Endothelial cell of umbilical vein (primary cell): ENCODE data around the gene SERPIND1. TPM values are rescaled to one million over a fixed set of nuclear protein-coding genes. Genes with fewer than 3 reads are reported as not detected.

Experiments used
- BruUV-seq: library from RNA; stranded (reverse); fragments of 400-500 nt; replicated peaks from 2 replicates; lab custom pipeline; 2021; lab: Mats Ljungman, UMichigan
- CTCF ChIA-PET: fragments of 300-600, 350-600 bp; sonication (Branson Sonifier 250); formaldehyde crosslinking; loops from one replicate; lab custom pipeline; 2021; ENCODE audit warnings: antibody characterized with exemption, inconsistent platforms; lab: Charles Lee
- POLR2A ChIA-PET: fragments of 300-600, 350-600 bp; sonication (Branson Sonifier 250); formaldehyde crosslinking; loops from one replicate; lab custom pipeline; 2021; ENCODE audit warnings: antibody characterized with exemption, inconsistent platforms; lab: Charles Lee
- DNase-seq: peaks from one replicate; pipeline ENCODE4 v3.0.0-alpha.2; 2011; ENCODE audit warnings: low read depth, low spot score
- FAIRE-seq: peaks from 2 replicates; lab custom pipeline; 2011; peaks lifted over from hg19 to GRCh38; lab: Jason Lieb, UNC
- H2AFZ ChIP-seq: 2 replicates; pipeline ENCODE4 v1.6.0; 2012; ENCODE audit warnings: low read depth, low read length, control low read depth, inconsistent platforms
- H3K27ac ChIP-seq: 2 replicates; pipeline ENCODE4 v1.5.1; 2011; ENCODE audit warnings: low read depth, mild to moderate bottlenecking, control low read depth, low read length, moderate library complexity; ENCODE audit not compliant: insufficient read depth
- H3K27me3 ChIP-seq, 2 experiments: 2 replicates each; pipeline versions ENCODE4 v1.6.0 to v1.6.1; 2011; ENCODE audit warnings: low read length in 2 of 2, mixed read lengths in 1 of 2; ENCODE audit not compliant: control insufficient read depth in 2 of 2, insufficient read depth in 2 of 2
- H3K36me3 ChIP-seq, 2 experiments: 2 replicates in 1 of 2; 3 replicates in 1 of 2; pipeline ENCODE4 v1.5.1; 2011; ENCODE audit warnings: low read length in 2 of 2, mild to moderate bottlenecking in 1 of 2, moderate library complexity in 1 of 2; ENCODE audit not compliant: control insufficient read depth in 2 of 2, insufficient read depth in 2 of 2; ENCODE audit errors: extremely low read depth in 1 of 2
- H3K4me1 ChIP-seq: 3 replicates; pipeline ENCODE4 v1.5.1; 2011; ENCODE audit warnings: mild to moderate bottlenecking, low read length; ENCODE audit not compliant: control insufficient read depth, insufficient read depth; ENCODE audit errors: extremely low read depth
- H3K4me2 ChIP-seq: 2 replicates; pipeline ENCODE4 v1.6.1; 2011; ENCODE audit warnings: low read length, control low read depth, mixed read lengths; ENCODE audit not compliant: insufficient read depth
- H3K4me3 ChIP-seq, 3 experiments: fragments of 200-600 bp in 1 of 3; sonication (generic), shearing (Covaris generic) in 1 of 3; replicated peaks in 1 of 3; 2 replicates each; pipeline ENCODE4 v1.5.1; 2011 to 2016; ENCODE audit warnings: control low read depth in 3 of 3, low read length in 3 of 3, mild to moderate bottlenecking in 2 of 3, inconsistent platforms in 1 of 3, low read depth in 1 of 3, moderate library complexity in 1 of 3; ENCODE audit not compliant: insufficient read depth in 1 of 3
- H3K79me2 ChIP-seq: 2 replicates; pipeline ENCODE4 v1.6.0; 2012; ENCODE audit warnings: low read length, inconsistent platforms; ENCODE audit not compliant: control insufficient read depth, insufficient read depth
- H3K9ac ChIP-seq: replicated peaks from 2 replicates; pipeline ENCODE3; 2011; ENCODE audit warnings: low read length, control low read depth; ENCODE audit not compliant: insufficient read depth; ENCODE audit errors: extremely low read depth
- H3K9me1 ChIP-seq: replicated peaks from 3 replicates; pipeline ENCODE4 v1.6.0; 2011; ENCODE audit warnings: mild to moderate bottlenecking, low read length; ENCODE audit not compliant: control insufficient read depth, insufficient read depth; ENCODE audit errors: extremely low read depth
- H3K9me3 ChIP-seq: replicated peaks from 2 replicates; pipeline ENCODE4 v1.5.1; 2012; ENCODE audit warnings: low read length, inconsistent platforms; ENCODE audit not compliant: control insufficient read depth, insufficient read depth
- H4K20me1 ChIP-seq: replicated peaks from 2 replicates; pipeline ENCODE3; 2011; ENCODE audit warnings: mild to moderate bottlenecking, low read length; ENCODE audit not compliant: control insufficient read depth, insufficient read depth; ENCODE audit errors: extremely low read depth
- CTCF ChIP-seq, 2 donors: IDR thresholded peaks; 1 replicate in 1 of 2; 2 replicates in 1 of 2; pipeline ENCODE4 v1.5.1; 2011; ENCODE audit warnings: low read length in 2 of 2, mild to moderate bottlenecking in 2 of 2, moderate library complexity in 2 of 2, control low read depth in 1 of 2, inconsistent platforms in 1 of 2, low read depth in 1 of 2; ENCODE audit not compliant: insufficient read depth in 1 of 2; ENCODE audit errors: extremely low read depth in 1 of 2
- EZH2 ChIP-seq: IDR thresholded peaks from 2 replicates; pipeline ENCODE4 v1.6.1; 2012; ENCODE audit warnings: borderline replicate concordance, low read depth, mild to moderate bottlenecking, moderate library complexity, low read length, inconsistent platforms; ENCODE audit not compliant: severe bottlenecking
- FOS ChIP-seq: IDR thresholded peaks from 2 replicates; pipeline ENCODE4 v1.6.1; 2011; ENCODE audit warnings: mild to moderate bottlenecking, low read length, moderate library complexity, borderline replicate concordance; ENCODE audit not compliant: insufficient read depth
- GATA2 ChIP-seq: IDR thresholded peaks from 2 replicates; pipeline ENCODE4 v1.7.0; 2011; ENCODE audit warnings: low read depth, mild to moderate bottlenecking, moderate library complexity, mixed read lengths, low read length; ENCODE audit not compliant: insufficient read length, insufficient read depth
- JUN ChIP-seq: IDR thresholded peaks from 2 replicates; pipeline ENCODE4 v1.6.1; 2011; ENCODE audit warnings: borderline replicate concordance, low read depth; ENCODE audit not compliant: insufficient read length, insufficient read depth
- MAX ChIP-seq: IDR thresholded peaks from 2 replicates; pipeline ENCODE4 v1.6.1; 2011; ENCODE audit not compliant: insufficient read depth, insufficient read length
- MYC ChIP-seq: IDR thresholded peaks from one replicate; pipeline ENCODE4 v1.6.1; 2011; ENCODE audit warnings: mild to moderate bottlenecking, low read depth, low read length
- POLR2A ChIP-seq: IDR thresholded peaks from 2 replicates; pipeline ENCODE4 v1.6.1; 2012; ENCODE audit warnings: low read depth, mild to moderate bottlenecking, control low read depth, low read length
- POLR2AphosphoS5 ChIP-seq: IDR thresholded peaks from 2 replicates; pipeline ENCODE4 v1.6.1; 2012; ENCODE audit warnings: low read depth, mild to moderate bottlenecking, control low read depth, low read length, moderate library complexity; ENCODE audit not compliant: insufficient read depth
- dilution Hi-C: fragments of 300-500 bp; cut with MboI; formaldehyde crosslinking; loops from one replicate; pipeline ENCODE4 v1.15.0; 2019; ENCODE audit warnings: low sequenced_read_pairs; ENCODE audit not compliant: extremely low pct_ligation_motif_present
- intact Hi-C: fragments of 100-400 bp; cut with micrococcal nuclease; formaldehyde crosslinking; loops from one replicate; pipeline ENCODE4 v1.10.0; 2022
- polyA plus RNA-seq, 4 experiments: library from polyadenylated mRNA; depleted of rRNA in 3 of 4; stranded (reverse) in 3 of 4; unstranded in 1 of 4; fragments of >200 nt; gene quantifications; 2 replicates each; pipeline versions ENCODE4 v1.2.1 to v1.2.3, GENCODE V29; 2011 to 2012; ENCODE audit warnings: missing spikeins in 1 of 4
- total RNA-seq: library from RNA; stranded (reverse); gene quantifications from 2 replicates; pipeline ENCODE4 v1.2.3, GENCODE V29; 2021

The SERPIND1 gene
- total and polyA plus RNA-seq, 2 donors (not counting 3 experiments of a cell fraction or from before 2014, with no cell fraction given) = 0.94 to 1.8 TPM

- no peak for TF ChIP-seq MAX
- TF ChIP-seq CTCF (IDR thresholded peaks at IDR 0.05; ENCODE audit: extremely low read depth in 1 of 2, insufficient read depth in 1 of 2, low read depth in 1 of 2, low read length in 2 of 2) = no peak
- TF ChIP-seq POLR2AphosphoS5 = no peak
- TF ChIP-seq MYC = no peak
- TF ChIP-seq JUN = no peak
- no peak for TF ChIP-seq POLR2A
- TF ChIP-seq FOS = no peak
- no peak for TF ChIP-seq GATA2
- no peak for TF ChIP-seq EZH2
- no peak overlapping the region for H3K4me3 ChIP-seq
- no peak for FAIRE-seq
- no TSS peak for BruUV-seq
- no peaks in the 10 kb centered on the region for H3K79me2 ChIP-seq
- H3K9me1 ChIP-seq = no peaks in the 10 kb centered on the region
- DNase-seq = no peak
- intact Hi-C loops = no loop called here
- H3K4me2 ChIP-seq = no peak overlapping the region
- POLR2A ChIA-PET = no interaction called here
- H4K20me1 ChIP-seq = no peaks in the 10 kb centered on the region
- no peaks in the 10 kb centered on the region for H3K9me3 ChIP-seq
- H3K4me1 ChIP-seq = peaks cover 42% of the 10 kb centered on the region
- no peak overlapping the region for H3K27ac ChIP-seq
- dilution Hi-C loops = no loop called here
- H3K9ac ChIP-seq = no peak overlapping the region
- H3K27me3 ChIP-seq = no peaks in the 10 kb centered on the region
- H2AFZ ChIP-seq = no peak overlapping the region
- CTCF ChIA-PET = interaction anchor here (1.1 to 4.4 kb wide), 6 partner anchors 24 to 367 kb away, joined by 3 to 62 read pairs (median 6); no protein-coding TSS in a partner anchor
- peaks cover 3 to 6% of the 10 kb centered on the region in 2 experiments for H3K36me3 ChIP-seq
These were observed 11.5 kb downstream of the SERPIND1 start for GRCh38 chr22:20785415-20785814.
